ENCODE results near the gene UCN2.

DNA sequence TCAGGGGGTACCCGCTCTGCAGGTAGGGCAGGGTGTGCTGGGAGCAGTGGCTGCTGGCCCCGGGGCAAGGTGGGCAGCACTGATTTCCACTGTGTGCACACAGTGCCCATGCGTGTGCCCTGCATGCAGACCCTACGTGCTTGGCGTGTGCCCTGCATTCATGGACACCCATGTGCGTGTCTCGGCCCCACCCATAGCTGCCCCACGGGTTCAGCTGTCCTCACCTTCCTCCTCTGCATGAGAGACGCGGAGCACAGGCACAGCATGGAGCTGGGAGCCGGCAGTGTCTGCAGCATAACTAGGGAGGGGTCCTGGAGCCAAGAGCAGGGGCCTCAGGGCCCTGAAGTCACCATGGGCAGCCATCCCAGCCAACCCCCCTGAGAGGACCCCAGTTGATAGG, 1.6 kb upstream of the UCN2 start:
- TF ChIP-seq CTCF (IDR thresholded peaks at IDR 0.05) (no peak), POLR2A (IDR thresholded peaks at IDR 0.05) (no peak)
